ENCODE results near the gene TAOK3. TPM values are rescaled to one million over a fixed set of nuclear protein-coding genes. Genes with fewer than 3 reads are reported as not detected.
A peak's percentile ranks its signal among the peaks of the same experiment; 100 is the strongest.

Gene TAOK3
- polyA plus RNA-seq, 3 donors, result 19.7 to 58.3 (median 44.8) TPM

DNA sequence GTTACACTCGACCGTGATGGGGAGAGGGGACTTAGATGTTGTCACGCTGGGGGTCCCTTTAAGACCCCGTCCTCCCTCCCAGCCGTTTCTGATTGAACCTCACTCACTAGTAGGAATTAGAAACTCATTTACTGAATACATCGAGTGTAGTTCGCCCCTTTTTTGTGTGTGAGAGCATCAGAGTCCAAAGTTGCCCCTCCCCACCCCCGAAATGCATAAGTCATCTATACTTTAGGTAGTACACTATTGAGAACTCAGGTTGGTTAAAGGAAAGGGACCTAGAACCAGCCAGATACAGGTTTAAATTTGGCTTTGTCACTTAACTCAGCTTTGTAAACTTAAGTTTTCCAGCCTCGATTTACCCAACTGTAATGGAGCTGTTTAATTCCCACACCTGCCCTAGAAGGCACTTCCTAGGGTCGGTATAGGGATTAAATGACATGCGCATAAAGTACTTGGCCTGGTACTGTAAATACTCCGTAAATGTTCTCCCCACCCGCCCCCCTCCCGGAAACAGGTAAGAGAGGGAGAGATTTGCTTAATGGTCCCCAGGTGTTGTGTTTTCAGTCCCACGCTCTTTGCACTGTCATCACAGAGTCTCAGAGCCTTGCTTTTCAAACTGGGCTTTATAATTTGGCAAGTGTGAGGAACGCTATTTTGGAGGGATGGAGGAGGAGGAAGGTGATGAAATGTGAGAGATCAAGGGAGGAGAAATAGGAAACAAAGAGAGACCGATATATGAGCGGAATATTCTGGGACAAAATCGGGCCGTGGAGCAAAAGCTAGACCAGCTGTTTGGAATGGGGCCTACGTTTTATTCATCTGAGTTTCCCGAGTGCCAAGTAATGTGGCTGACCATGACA, 4.5 kb upstream of the TAOK3 start:
- Histone ChIP-seq H3K9ac (ENCODE audit: insufficient read depth, low read length, poor library complexity, severe bottlenecking) (peak overlapping the region; percentile 84), H3K4me1 (ENCODE audit: control insufficient read depth in 1 of 2, insufficient read depth in 2 of 2, low read length in 2 of 2) (peaks cover 26 to 32% of the 10 kb centered on the region in 2 donors), H3K9me3 (replicated peaks in 1 of 2; ENCODE audit: control insufficient read depth in 1 of 2, insufficient read depth in 1 of 2, low read length in 2 of 2) (no peaks in the 10 kb centered on the region), H4K20me1 (ENCODE audit: insufficient read depth, low read length) (peaks cover 12% of the 10 kb centered on the region), H3K4me3 (replicated peaks in 1 of 3; ENCODE audit: low read depth in 2 of 3, low read length in 3 of 3) (peak overlapping the region; percentile 70 to 97 (median 91)), H3K4me2 (replicated peaks; ENCODE audit: extremely low read depth, low read length, poor library complexity, severe bottlenecking) (peak overlapping the region; percentile 95), H3K36me3 (replicated peaks in 1 of 2; ENCODE audit: control insufficient read depth in 1 of 2, insufficient read depth in 2 of 2, low read length in 2 of 2) (peaks cover 25 to 29% of the 10 kb centered on the region in 2 donors), H2AFZ (ENCODE audit: insufficient read depth, low read depth, low read length, poor library complexity, severe bottlenecking) (peak overlapping the region; percentile 90), H3K27me3 (ENCODE audit: control insufficient read depth in 2 of 2, insufficient read depth in 2 of 2, low read length in 2 of 2) (no peaks in the 10 kb centered on the region), H3K27ac (ENCODE audit: low read depth in 1 of 2, low read length in 2 of 2) (peak overlapping the region in 1 of 2 donors; percentile 96), H3K79me2 (ENCODE audit: insufficient read depth, low read length) (peaks cover 51% of the 10 kb centered on the region)
- no peaks in the 10 kb centered on the region for H3K27me3 Mint-ChIP-seq (ENCODE audit: low read depth in 3 of 3)
- 10% methylated on average over 8 of the region's 22 CpGs for WGBS (ENCODE audit: insufficient coverage)
- intact Hi-C loops (cut with micrococcal nuclease), result loop anchor here (10.0 kb wide), 4 partner anchors 192 to 322 kb away; partner anchors contain the start of gene WSB2 (in 1 of the 2)
- peak overlapping the region; percentile 88 to 92 for H3K4me3 Mint-ChIP-seq
- TF ChIP-seq, protein P1, sequence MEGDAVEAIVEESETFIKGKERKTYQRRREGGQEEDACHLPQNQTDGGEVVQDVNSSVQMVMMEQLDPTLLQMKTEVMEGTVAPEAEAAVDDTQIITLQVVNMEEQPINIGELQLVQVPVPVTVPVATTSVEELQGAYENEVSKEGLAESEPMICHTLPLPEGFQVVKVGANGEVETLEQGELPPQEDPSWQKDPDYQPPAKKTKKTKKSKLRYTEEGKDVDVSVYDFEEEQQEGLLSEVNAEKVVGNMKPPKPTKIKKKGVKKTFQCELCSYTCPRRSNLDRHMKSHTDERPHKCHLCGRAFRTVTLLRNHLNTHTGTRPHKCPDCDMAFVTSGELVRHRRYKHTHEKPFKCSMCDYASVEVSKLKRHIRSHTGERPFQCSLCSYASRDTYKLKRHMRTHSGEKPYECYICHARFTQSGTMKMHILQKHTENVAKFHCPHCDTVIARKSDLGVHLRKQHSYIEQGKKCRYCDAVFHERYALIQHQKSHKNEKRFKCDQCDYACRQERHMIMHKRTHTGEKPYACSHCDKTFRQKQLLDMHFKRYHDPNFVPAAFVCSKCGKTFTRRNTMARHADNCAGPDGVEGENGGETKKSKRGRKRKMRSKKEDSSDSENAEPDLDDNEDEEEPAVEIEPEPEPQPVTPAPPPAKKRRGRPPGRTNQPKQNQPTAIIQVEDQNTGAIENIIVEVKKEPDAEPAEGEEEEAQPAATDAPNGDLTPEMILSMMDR (IDR thresholded peaks at IDR 0.05), result no peak
- H3K27ac Mint-ChIP-seq, result peak overlapping the region; percentile 85 to 95 (median 92)
- H3K36me3 Mint-ChIP-seq, result peaks cover 26 to 30% of the 10 kb centered on the region in 2 donors
- H3K4me1 Mint-ChIP-seq, result peaks cover 27% of the 10 kb centered on the region
- no peak for DNase-seq
- no peaks in the 10 kb centered on the region for H3K9me3 Mint-ChIP-seq

DNA sequence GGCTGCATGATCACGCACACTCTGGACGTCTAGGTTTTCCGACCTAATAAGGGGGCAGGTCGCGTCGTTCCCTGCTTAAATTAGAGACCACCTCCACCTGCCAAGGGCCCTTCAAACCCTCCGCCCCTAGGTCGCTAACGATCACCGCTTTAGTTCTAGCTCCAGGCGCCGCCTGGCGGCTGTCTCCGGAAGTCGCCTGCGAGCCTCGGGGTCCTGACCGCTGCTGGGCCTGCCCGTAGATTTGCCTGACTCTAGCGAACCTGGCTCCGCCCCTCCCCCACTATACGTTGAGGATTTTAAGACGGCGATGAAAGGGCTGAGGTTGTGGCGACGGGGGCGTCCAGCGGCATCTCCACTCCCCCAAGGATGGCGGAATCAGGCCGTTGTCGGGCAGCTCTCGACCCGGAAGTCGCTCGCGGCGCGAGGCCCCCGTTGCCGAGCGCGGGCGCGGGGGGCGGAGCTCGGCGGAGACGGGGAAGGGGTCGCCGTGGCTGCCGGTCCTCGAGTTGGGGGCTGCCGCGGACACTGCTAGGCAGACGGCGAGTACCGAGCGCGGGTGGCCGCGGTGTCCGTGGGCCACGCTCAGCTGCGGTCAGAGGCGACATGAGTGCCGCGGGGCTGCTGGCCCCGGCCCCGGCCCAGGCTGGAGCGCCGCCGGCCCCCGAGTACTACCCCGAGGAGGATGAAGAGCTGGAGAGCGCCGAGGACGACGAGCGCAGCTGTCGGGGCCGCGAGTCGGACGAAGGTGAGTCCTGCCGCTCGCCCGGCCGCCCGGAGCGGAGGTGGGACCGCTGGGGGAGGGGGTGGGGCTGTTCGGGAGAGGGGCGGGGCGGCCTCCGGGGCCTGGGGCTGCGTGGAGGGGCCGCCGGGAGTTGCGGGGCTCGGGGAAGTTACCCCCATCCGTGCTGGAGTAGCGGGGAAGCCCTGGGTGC, 3.6 kb upstream of the TAOK3 start, which contains the start of gene SUDS3:
TSS of gene SUDS3 (plus strand) at position 467 of the 932 bp plus-strand sequence. CDS start at position 604, 137 bp downstream.
- peaks cover 27% of the 10 kb centered on the region for H3K4me1 Mint-ChIP-seq
- intact Hi-C loops (cut with micrococcal nuclease), result loop anchor here (10.0 kb wide), 4 partner anchors 192 to 322 kb away; partner anchors contain the start of gene WSB2 (in 1 of the 2)
- peaks cover 17 to 21% of the 10 kb centered on the region in 2 donors for H3K36me3 Mint-ChIP-seq
- peak within 1 kb of the TSS; percentile 61 to 96 for H3K27ac ChIP-seq (ENCODE audit: low read depth in 1 of 2, low read length in 2 of 2)
- H3K27me3 Mint-ChIP-seq (ENCODE audit: low read depth in 3 of 3), result no peaks in the 10 kb centered on the region
- H3K9ac ChIP-seq (ENCODE audit: insufficient read depth, low read length, poor library complexity, severe bottlenecking), result peak within 1 kb of the TSS; percentile 84
- peak within 1 kb of the TSS; percentile 95 to 99 (median 98) for H3K27ac Mint-ChIP-seq
- peak within 1 kb of the TSS; percentile 90 for H2AFZ ChIP-seq (ENCODE audit: insufficient read depth, low read depth, low read length, poor library complexity, severe bottlenecking)
- DNase-seq, result peak; percentile 82 to 87 (median 87)
- H3K79me2 ChIP-seq (ENCODE audit: insufficient read depth, low read length), result peaks cover 60% of the 10 kb centered on the region
- H3K27me3 ChIP-seq (ENCODE audit: control insufficient read depth in 2 of 2, insufficient read depth in 2 of 2, low read length in 2 of 2), result no peaks in the 10 kb centered on the region
- peaks cover 17 to 20% of the 10 kb centered on the region in 2 donors for H3K36me3 ChIP-seq (replicated peaks in 1 of 2; ENCODE audit: control insufficient read depth in 1 of 2, insufficient read depth in 2 of 2, low read length in 2 of 2)
- H3K4me1 ChIP-seq (ENCODE audit: control insufficient read depth in 1 of 2, insufficient read depth in 2 of 2, low read length in 2 of 2), result peaks cover 26 to 32% of the 10 kb centered on the region in 2 donors
- peak within 1 kb of the TSS; percentile 95 for H3K4me2 ChIP-seq (replicated peaks; ENCODE audit: extremely low read depth, low read length, poor library complexity, severe bottlenecking)
- H3K9me3 ChIP-seq (replicated peaks in 1 of 2; ENCODE audit: control insufficient read depth in 1 of 2, insufficient read depth in 1 of 2, low read length in 2 of 2), result no peaks in the 10 kb centered on the region
- peaks cover 19% of the 10 kb centered on the region for H4K20me1 ChIP-seq (ENCODE audit: insufficient read depth, low read length)
- peak within 1 kb of the TSS; percentile 88 to 92 for H3K4me3 Mint-ChIP-seq
- peak within 1 kb of the TSS; percentile 70 to 97 (median 91) for H3K4me3 ChIP-seq (replicated peaks in 1 of 3; ENCODE audit: low read depth in 2 of 3, low read length in 3 of 3)
- 0% methylated on average over 59 of the region's 102 CpGs for WGBS (ENCODE audit: insufficient coverage)
- H3K9me3 Mint-ChIP-seq, result no peaks in the 10 kb centered on the region
- TF ChIP-seq, protein P1 (IDR thresholded peaks at IDR 0.05), result peak; percentile 98

All from CD14-positive monocyte (primary cell).